SK-N-SH treated with all-trans-retinoic acid at 6 μM for 48 hours (cell line): ENCODE data around the gene PPP1R7.

ENCODE experiments used
- ATAC-seq: fragments of 200-7000 bp; cut with Tn5 transposase; 3 replicates; pipeline ENCODE4 v1.9.1; 2020; ENCODE audit warnings: mild to moderate bottlenecking, moderate library complexity
- ARNTL ChIP-seq: fragments of 450-650 bp; formaldehyde crosslinking; IDR thresholded peaks from 2 replicates; pipeline ENCODE4 v1.5.0; 2020; ENCODE audit warnings: low read depth, mild to moderate bottlenecking, moderate library complexity, borderline replicate concordance
- BACH2 ChIP-seq: fragments of 250-450 bp; sonication (Bioruptor Pico); IDR thresholded peaks from 2 replicates; pipeline ENCODE4 v1.9.0; 2021; ENCODE audit warnings: mild to moderate bottlenecking, borderline replicate concordance
- CREB5 ChIP-seq: fragments of 250-450 bp; sonication (Bioruptor Pico); IDR thresholded peaks from 2 replicates; pipeline ENCODE4 v1.5.1; 2020; ENCODE audit warnings: low read depth, mild to moderate bottlenecking, moderate library complexity
- CSDC2 ChIP-seq: fragments of 250-450 bp; sonication (Bioruptor Pico); IDR thresholded peaks from 2 replicates; pipeline ENCODE4 v1.5.0; 2020; ENCODE audit warnings: mild to moderate bottlenecking, moderate library complexity
- CSRNP3 ChIP-seq: fragments of 250-450 bp; sonication (Bioruptor Pico); IDR thresholded peaks from 2 replicates; pipeline ENCODE4 v1.5.1; 2021; ENCODE audit warnings: mild to moderate bottlenecking, moderate library complexity
- ESRRG ChIP-seq: fragments of 250-450 bp; sonication (Bioruptor Pico); IDR thresholded peaks from 2 replicates; pipeline ENCODE4 v1.6.1; 2021; ENCODE audit warnings: mild to moderate bottlenecking
- GLIS3 ChIP-seq: fragments of 250-450 bp; sonication (Bioruptor Pico); IDR thresholded peaks from 2 replicates; pipeline ENCODE4 v1.5.0; 2020; ENCODE audit warnings: mild to moderate bottlenecking, moderate library complexity
- ISL1 ChIP-seq: fragments of 250-450 bp; sonication (Bioruptor Pico); IDR thresholded peaks from 2 replicates; pipeline ENCODE4 v2.1.2; 2022; ENCODE audit warnings: mild to moderate bottlenecking, moderate library complexity
- OSR1 ChIP-seq: fragments of 250-450 bp; sonication (Bioruptor Pico); IDR thresholded peaks from 2 replicates; pipeline ENCODE4 v1.8.0; 2022; ENCODE audit warnings: moderate library complexity, mild to moderate bottlenecking, inconsistent platforms
- PATZ1 ChIP-seq: fragments of 250-450 bp; sonication (Bioruptor Pico); IDR thresholded peaks from 2 replicates; pipeline ENCODE4 v1.8.0; 2020; ENCODE audit warnings: mild to moderate bottlenecking, moderate library complexity, borderline replicate concordance
- POU6F1 ChIP-seq: fragments of 250-450 bp; sonication (Bioruptor Pico); IDR thresholded peaks from 2 replicates; pipeline ENCODE4 v1.8.0; 2021; ENCODE audit warnings: low read depth, mild to moderate bottlenecking, moderate library complexity, borderline replicate concordance
- PPARA ChIP-seq: fragments of 250-450 bp; sonication (Bioruptor Pico); IDR thresholded peaks from 2 replicates; pipeline ENCODE4 v1.5.0; 2020; ENCODE audit warnings: mild to moderate bottlenecking, borderline replicate concordance
- RARB ChIP-seq: fragments of 250-450 bp; sonication (Bioruptor Pico); IDR thresholded peaks from 2 replicates; pipeline ENCODE4 v1.8.0; 2021; ENCODE audit warnings: mild to moderate bottlenecking, moderate library complexity
- SNAI2 ChIP-seq: fragments of 250-450 bp; sonication (Bioruptor Pico); IDR thresholded peaks from 2 replicates; pipeline ENCODE4 v1.5.0; 2020; ENCODE audit warnings: mild to moderate bottlenecking, moderate library complexity
- TCF4 ChIP-seq: fragments of 250-450 bp; sonication (Bioruptor Pico); IDR thresholded peaks from 2 replicates; pipeline ENCODE4 v1.8.0; 2021; ENCODE audit warnings: mild to moderate bottlenecking, moderate library complexity, borderline replicate concordance
- TSHZ2 ChIP-seq: fragments of 250-450 bp; sonication (Bioruptor Pico); IDR thresholded peaks from 2 replicates; pipeline ENCODE4 v1.5.0; 2020; ENCODE audit warnings: mild to moderate bottlenecking, moderate library complexity
- ZC3H10 ChIP-seq: fragments of 250-450 bp; sonication (Bioruptor Pico); IDR thresholded peaks from 2 replicates; pipeline ENCODE4 v1.5.1; 2021; ENCODE audit warnings: mild to moderate bottlenecking, moderate library complexity
- ZFP3 ChIP-seq: fragments of 250-450 bp; sonication (Bioruptor Pico); IDR thresholded peaks from 2 replicates; pipeline ENCODE4 v1.5.0; 2020; ENCODE audit warnings: mild to moderate bottlenecking, moderate library complexity
- ZFP30 ChIP-seq: fragments of 450-650 bp; formaldehyde crosslinking; IDR thresholded peaks from 2 replicates; pipeline ENCODE4 v1.5.0; 2022; ENCODE audit warnings: mild to moderate bottlenecking, moderate library complexity
- ZNF565 ChIP-seq: fragments of 450-650 bp; formaldehyde crosslinking; conservative IDR thresholded peaks from 2 replicates; pipeline ENCODE4 v1.5.0; 2020; ENCODE audit warnings: low read depth, mild to moderate bottlenecking, moderate library complexity
- ZNF70 ChIP-seq: fragments of 450-650 bp; formaldehyde crosslinking; IDR thresholded peaks from 2 replicates; pipeline ENCODE4 v1.5.0; 2020; ENCODE audit warnings: mild to moderate bottlenecking, moderate library complexity
- ZNF8 ChIP-seq: fragments of 450-650 bp; formaldehyde crosslinking; IDR thresholded peaks from 2 replicates; pipeline ENCODE4 v1.5.0; 2020; ENCODE audit warnings: mild to moderate bottlenecking, moderate library complexity

Gene PPP1R7

GRCh38 chr2:241105641-241106040 is 44.6 kb upstream of the PPP1R7 start:
- no peak for ATAC-seq
- TF ChIP-seq PATZ1 (no peak), GLIS3 (no peak), ARNTL (CRISPR knock-in tag) (no peak), RARB (CRISPR knock-in tag) (no peak), OSR1 (no peak), TSHZ2 (CRISPR knock-in tag) (no peak), ISL1 (CRISPR knock-in tag) (no peak), SNAI2 (CRISPR knock-in tag) (no peak), ZNF8 (CRISPR knock-in tag) (no peak)

GRCh38 chr2:241107031-241107783 is 43.1 kb upstream of the PPP1R7 start:
- no peak for TF ChIP-seq GLIS3
- TF ChIP-seq ZFP30 (CRISPR knock-in tag), result no peak
- TF ChIP-seq ESRRG (CRISPR knock-in tag), result no peak
- TF ChIP-seq TSHZ2 (CRISPR knock-in tag), result no peak
- TF ChIP-seq RARB (CRISPR knock-in tag), result no peak
- no peak for TF ChIP-seq BACH2 (CRISPR knock-in tag)
- TF ChIP-seq ZC3H10 (CRISPR knock-in tag), result no peak
- no peak for TF ChIP-seq ZNF8 (CRISPR knock-in tag)
- TF ChIP-seq ZNF70, result no peak
- TF ChIP-seq CREB5 (CRISPR knock-in tag), result no peak
- TF ChIP-seq CSRNP3 (CRISPR knock-in tag), result no peak
- no peak for TF ChIP-seq ARNTL (CRISPR knock-in tag)
- no peak for TF ChIP-seq ZFP3 (CRISPR knock-in tag)
- ATAC-seq, result no peak

GRCh38 chr2:241108271-241109209 is 41.7 kb upstream of the PPP1R7 start:
- ATAC-seq, result no peak
- TF ChIP-seq PPARA (CRISPR knock-in tag), result no peak
- no peak for TF ChIP-seq ZFP3 (CRISPR knock-in tag)
- TF ChIP-seq RARB (CRISPR knock-in tag), result no peak
- TF ChIP-seq ZC3H10 (CRISPR knock-in tag), result no peak
- TF ChIP-seq ZNF70, result no peak
- no peak for TF ChIP-seq CSDC2
- TF ChIP-seq BACH2 (CRISPR knock-in tag), result no peak
- no peak for TF ChIP-seq CREB5 (CRISPR knock-in tag)
- TF ChIP-seq ZNF565, result no peak
- no peak for TF ChIP-seq ISL1 (CRISPR knock-in tag)
- no peak for TF ChIP-seq TCF4 (CRISPR knock-in tag)
- TF ChIP-seq ESRRG (CRISPR knock-in tag), result no peak
- TF ChIP-seq ZFP30 (CRISPR knock-in tag), result no peak
- TF ChIP-seq SNAI2 (CRISPR knock-in tag), result no peak
- TF ChIP-seq POU6F1 (CRISPR knock-in tag), result no peak
